DMS53 treated with DMSO at 0.1 percent for 48 hours (cell line): Measurements from ENCODE around the gene MYO10.

ENCODE experiments used
- DNase-seq: peaks from one replicate; lab custom pipeline; 2025; ENCODE audit not compliant: unreplicated experiment; lab: John Stamatoyannopoulos, UW

The MYO10 gene

GRCh38 chr5:16644301-16644889 is 291.7 kb downstream of the MYO10 start:
- DNase-seq: no peak

GRCh38 chr5:16642867-16643266 is 293.2 kb downstream of the MYO10 start:
- no peak for DNase-seq

- DNase-seq: no peak
Observed at GRCh38 chr5:16639206-16639605, 296.9 kb downstream of the MYO10 start.

DNA sequence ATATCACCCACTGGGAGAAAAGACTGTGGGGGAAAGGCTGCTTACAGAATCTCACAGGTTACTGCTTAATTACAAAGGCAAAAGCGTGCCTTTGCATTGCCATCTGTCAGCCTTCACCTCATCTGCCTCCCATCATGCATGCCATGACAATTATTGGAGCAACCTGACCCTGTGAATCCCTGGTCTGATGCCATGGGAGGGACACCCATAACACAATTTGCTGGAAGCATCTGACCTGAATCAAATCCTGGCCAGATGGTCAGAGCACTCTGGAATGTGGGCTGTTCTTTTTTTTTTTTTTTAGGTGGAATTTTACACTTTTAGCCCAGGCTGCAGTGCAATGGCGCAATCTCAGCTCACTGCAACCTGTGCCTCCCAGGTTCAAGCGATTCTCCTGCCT is 307.7 kb downstream of the MYO10 start:
- DNase-seq: no peak

DNA sequence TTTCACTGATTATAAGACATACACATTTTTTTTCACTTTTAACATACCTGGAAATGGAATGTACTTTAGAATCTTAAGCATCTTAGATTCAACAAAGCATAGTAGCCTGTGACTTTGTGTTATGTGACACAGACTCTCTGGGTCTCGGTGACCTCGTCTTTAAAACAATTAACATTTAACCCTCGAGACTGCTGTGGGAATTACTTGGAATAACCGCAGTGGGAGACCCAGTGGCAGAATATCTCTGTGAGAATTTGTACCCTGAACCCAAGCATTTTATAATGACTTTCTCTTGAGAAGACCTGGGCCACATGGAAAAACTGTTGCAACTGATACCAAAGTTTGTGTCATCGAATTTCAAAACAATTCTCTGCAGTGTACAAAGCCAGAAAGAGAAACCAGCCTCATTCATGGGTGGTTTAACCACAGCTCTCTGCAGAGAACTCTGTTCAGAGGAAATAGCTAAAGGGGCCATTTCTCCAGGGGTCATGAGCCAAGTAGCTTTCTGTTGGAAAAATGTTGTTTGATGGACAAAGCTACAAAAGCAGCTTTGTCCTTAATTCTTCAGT is 309.3 kb downstream of the MYO10 start:
- no peak for DNase-seq

DNA sequence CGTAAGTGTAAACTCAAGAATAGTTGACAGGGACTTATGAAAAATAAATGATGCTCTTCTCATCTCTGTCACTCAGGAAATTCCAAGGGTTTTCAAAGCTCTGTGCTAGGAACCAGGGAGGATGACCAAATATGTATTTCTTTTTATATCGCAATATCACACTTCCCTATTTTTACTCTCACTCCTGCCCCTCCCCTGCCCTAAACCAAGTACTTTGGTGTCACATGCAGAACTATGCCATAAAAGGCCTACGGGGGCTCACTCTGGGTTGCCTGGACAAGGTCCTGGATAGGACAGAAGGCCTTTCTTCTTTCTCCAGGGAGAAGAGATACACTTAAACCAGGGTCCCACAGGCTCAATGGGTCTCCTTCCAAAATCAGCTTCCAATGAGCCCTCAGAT is 311.0 kb downstream of the MYO10 start:
- DNase-seq: no peak

DNA sequence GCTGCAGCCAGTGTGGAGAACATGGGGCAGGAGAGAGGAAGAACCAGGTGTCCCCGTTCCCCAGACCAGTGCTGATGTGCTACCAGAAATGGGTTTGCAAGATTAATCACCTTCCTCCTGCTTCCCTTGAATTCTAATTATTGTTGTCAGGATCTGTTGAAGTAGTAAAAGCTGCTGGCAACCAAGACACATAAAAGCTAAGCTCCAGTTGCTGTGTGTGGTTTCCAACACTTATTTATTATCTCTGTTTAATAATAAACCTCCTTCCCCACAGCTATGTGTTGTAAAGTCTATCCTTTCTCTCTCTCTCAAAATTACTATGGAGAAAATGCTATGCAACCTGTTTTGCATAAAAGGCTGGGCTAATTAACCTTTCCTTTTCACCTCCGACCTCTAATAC is 317.0 kb downstream of the MYO10 start:
- DNase-seq: no peak

DNA sequence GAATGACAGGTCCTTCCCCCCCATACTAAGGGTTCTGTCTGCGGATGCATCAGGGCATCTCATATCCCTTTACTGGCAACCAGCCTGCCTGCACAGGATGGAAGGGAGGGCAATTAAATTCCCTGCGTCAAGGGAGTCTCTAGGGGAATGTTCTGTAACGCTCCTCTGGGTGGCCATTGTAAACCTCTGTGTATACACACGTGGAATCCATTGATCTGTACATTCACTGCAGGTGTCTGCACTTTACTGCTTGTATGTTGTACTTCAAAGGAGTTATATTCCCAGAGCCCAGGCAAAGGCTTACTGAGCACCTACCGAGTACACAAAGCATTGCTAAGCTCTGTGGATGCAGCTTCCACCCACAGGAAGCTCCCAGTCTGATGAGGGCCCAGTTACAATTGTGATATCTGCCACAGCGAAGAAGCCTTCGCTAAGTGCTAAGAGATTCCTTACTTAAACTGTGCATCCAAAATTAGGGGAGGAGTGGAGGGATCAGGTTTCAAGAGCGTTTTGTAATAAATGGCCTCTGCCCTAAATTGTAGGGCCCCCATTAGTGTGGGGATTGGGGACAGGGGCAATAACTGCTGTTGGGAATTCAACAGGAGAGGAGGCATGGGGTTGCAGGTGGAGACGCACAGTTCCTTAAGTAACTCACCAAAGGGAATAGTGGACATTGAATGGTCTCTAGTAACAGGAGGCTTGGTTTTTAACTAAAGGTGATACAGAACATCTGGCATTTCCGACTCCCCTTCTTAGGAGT is 317.8 kb downstream of the MYO10 start:
- no peak for DNase-seq

DNA sequence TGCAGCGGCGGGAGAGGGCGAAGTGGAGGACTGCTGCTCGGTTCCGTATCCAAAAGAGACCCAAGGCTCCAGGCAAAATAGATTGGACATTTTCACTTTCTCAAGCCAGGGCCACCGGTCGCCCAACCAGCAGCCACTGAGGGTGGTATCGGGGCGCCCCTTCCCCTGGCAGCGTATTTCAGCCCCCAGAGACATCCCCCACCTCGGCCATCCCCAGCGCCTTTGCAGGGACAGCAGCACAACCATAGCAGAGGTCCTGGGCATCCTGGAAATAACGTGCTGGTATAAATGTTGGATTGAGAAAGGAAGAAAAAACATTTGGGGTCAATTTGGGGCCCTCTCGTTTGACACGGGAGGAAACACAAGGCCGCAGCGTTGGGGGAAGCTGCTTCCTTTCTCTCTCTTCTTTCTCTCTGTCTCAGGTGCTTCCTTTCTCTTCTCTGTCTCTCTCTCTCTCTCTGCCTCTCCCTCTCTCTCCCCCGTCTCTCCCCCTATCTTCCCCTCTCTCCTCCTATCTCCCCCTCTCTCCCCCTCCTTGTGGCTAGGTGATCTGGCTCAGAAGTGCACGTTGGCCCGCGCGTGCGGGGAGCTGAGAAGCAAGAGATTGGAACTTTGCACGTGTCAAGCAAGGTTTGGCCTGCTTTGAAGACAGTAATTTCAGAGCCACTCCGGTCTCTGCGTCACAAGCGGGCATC is 318.7 kb downstream of the MYO10 start:
- DNase-seq: no peak

DNA sequence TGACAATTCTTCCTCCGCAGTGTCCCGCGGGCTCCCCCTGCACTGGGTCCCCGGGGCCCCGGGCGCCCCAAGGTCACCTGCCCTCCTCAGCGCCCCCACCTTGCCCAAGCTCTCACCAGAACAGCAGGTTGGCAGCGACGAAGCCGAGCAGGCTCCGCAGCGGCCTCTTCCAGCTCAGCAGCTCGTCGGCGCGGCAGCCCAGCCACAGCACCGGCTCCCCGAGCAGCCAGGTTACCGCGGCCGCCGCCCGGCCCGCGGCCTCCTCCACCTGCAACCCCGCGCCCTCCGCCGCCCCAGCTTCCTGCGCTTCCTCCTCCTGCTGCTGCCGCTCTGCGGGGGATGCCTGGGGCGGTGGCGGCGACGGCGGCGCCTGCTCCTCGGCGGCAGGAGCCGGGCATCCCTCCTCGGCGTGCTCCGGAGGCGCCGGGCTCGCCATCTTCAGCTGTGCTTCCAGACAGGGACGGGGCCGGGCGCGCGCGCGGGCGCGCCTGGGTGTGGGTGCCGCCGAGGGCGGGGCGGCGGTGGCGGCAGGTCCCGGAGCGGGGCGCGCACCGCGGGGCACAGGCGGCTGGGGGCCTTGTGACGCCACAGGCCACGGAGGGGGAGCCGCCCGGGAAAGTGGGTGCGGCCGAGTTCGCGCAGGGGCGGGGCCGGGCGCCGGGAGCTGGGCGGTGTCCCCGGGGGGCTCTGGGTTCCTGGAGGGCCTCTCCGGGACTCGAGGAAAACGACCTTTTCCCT is 319.4 kb downstream of the MYO10 start, which contains the start of gene RETREG1:
Gene RETREG1 (minus strand): TSS at position 462 of the 738 bp plus-strand sequence. CDS start 26 bp downstream, at position 436.
- peak; percentile 33 for DNase-seq

DNA sequence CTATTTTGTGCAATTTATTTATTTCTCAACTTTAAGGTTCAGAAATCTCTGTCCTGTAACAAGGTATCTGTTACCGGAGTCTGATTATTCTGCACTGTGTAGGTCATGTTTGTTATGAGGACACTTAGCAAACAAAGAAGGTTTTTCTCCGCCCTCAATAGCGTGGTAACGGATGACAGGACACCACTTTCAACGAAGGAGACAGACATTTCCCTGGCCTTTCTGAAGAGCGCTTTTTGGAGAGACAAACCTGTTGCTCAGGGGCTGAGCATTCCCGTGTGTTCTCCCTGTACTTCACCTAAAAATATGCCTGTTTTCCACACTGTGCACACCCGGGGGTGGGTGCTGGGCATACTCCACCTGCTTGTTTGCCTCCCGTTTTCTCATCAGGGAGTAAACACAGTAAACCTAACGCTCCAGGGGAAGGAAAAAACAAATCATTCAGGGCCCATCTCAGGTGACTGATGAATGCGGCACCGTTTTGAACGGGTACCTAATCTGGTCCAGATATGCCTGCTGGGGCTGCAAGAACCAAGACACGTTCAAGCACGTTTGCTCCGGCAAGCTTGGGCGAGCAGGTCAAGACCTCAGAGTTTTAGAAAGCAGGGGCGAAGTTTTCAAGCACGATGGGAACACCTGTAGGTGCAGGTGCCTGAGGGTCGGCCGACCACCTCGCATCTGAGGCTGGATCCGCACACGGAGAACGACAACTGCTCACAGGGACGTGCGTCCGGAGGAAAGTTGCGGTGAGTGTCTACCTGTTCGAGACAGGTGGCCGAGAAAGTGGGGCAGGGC is 320.1 kb downstream of the MYO10 start:
- peak; percentile 61 for DNase-seq

- DNase-seq: no peak
Observed at GRCh38 chr5:16612007-16612406, 324.1 kb downstream of the MYO10 start.
